Adrenal gland (tissue), 12 donors: ENCODE data around the gene THRAP3. TPM values are rescaled to one million over a fixed set of nuclear protein-coding genes. Genes with fewer than 3 reads are reported as not detected.

Experiments used
- DNase-seq, 7 donors: peaks; one replicate each; pipeline ENCODE4 v3.0.0-alpha.2; 2019 to 2020
- H3K27ac ChIP-seq, 5 donors: fragments of 200-600 bp; sonication (generic) in 4 of 5; 1 replicate in 3 of 5; 2 replicates in 2 of 5; pipeline versions ENCODE4 v1.5.1 to v1.8.0; 2016 to 2020; ENCODE audit warnings: mild to moderate bottlenecking in 1 of 5
- H3K27me3 ChIP-seq: fragments of 200-600 bp; 2 replicates; pipeline ENCODE4 v1.8.0; 2021
- H3K36me3 ChIP-seq, 2 donors: fragments of 200-600 bp; replicated peaks in 1 of 2; 1 replicate in 1 of 2; 2 replicates in 1 of 2; pipeline versions ENCODE4 v1.5.1 to v1.8.0; 2018 to 2022
- H3K4me1 ChIP-seq, 2 donors: fragments of 200-600 bp; replicated peaks in 1 of 2; 1 replicate in 1 of 2; 2 replicates in 1 of 2; pipeline versions ENCODE4 v1.5.1 to v1.8.0; 2018 to 2021
- H3K4me3 ChIP-seq, 4 donors: fragments of 200-600 bp; sonication (generic) in 3 of 4; one replicate each; pipeline ENCODE4 v1.5.1; 2016 to 2018
- H3K9me3 ChIP-seq, 3 donors: fragments of 200-600 bp; sonication (generic) in 1 of 3; replicated peaks in 1 of 3; 1 replicate in 2 of 3; 2 replicates in 1 of 3; pipeline versions ENCODE4 v1.5.1 to v1.8.0; 2016 to 2021
- CTCF ChIP-seq, 6 experiments: fragments of 450-650 bp in 4 of 6; fragments of 200-600 bp in 2 of 6; sonication (generic) in 1 of 6; IDR thresholded peaks; 1 replicate in 5 of 6; 2 replicates in 1 of 6; pipeline versions ENCODE4 v1.5.1 to v1.8.0; 2016 to 2021; ENCODE audit warnings: antibody characterized with exemption in 6 of 6, mild to moderate bottlenecking in 2 of 6, moderate library complexity in 1 of 6
- POLR2A ChIP-seq, 2 donors: fragments of 450-650 bp; IDR thresholded peaks; one replicate each; pipeline ENCODE4 v1.6.1; 2017; ENCODE audit warnings: antibody characterized with exemption in 2 of 2, mild to moderate bottlenecking in 2 of 2, moderate library complexity in 1 of 2
- WGBS, 4 donors: extraction: QIAGEN DNeasy Blood & Tissue Kit in 2 of 4; methylation state at CpG; one replicate each; pipeline versions ENCODE4 v1.1.5 to v1.1.7; 2013 to 2017; 5-methylcytosine and 5-hydroxymethylcytosine counted together
- intact Hi-C, 2 donors: fragments of 100-400 bp; cut with DNase I; formaldehyde crosslinking; loops; one replicate each; pipeline versions ENCODE4 v1.14.1 to v1.15.0; 2022 to 2023
- polyA plus RNA-seq, 3 donors: library from polyadenylated mRNA; stranded (reverse); fragments of 200-250 nt in 2 of 3; fragments of 350-450 nt in 1 of 3; fragmentation: Illumina TruSeq in 1 of 3; extraction: RNeasy Lipid Tissue Mini Kit (QIAGEN cat#74804) in 1 of 3; gene quantifications; one replicate each; pipeline ENCODE4 v1.2.3, GENCODE V29; 2013 to 2014
- total RNA-seq, 9 donors: library from RNA; depleted of rRNA in 4 of 9; stranded (reverse); fragments of >200 nt in 4 of 9; fragments of 120-200 nt in 1 of 9; fragmentation: NEBNext Ultra II Directional in 1 of 9; extraction: Animal tissue kit (Norgen Biotek cat#: 25700) in 1 of 9; gene quantifications; one replicate each; pipeline versions ENCODE4 v1.1.0 to v1.2.4, GENCODE V29; 2013 to 2023
- donor health status: healthy with polysubstance abuse.
- donor health status: Bipolar disorder and iron deficiency.
- donor health status: DM: yes; HTN: yes; CAD: no.
- donor health status: DM: no; HTN: no; CAD: no.
- donor health status: DM: no; HTN: no; CAD: no.
- donor health status: DM: yes; HTN: yes; CAD: no.

The THRAP3 gene
- total and polyA plus RNA-seq, 12 donors = 34.4 to 120 (median 83.2) TPM

- Histone ChIP-seq H3K27ac (peak overlapping the region in 1 of 5 donors; percentile 44), H3K9me3 (no peaks in the 10 kb centered on the region), H3K27me3 (no peaks in the 10 kb centered on the region), H3K4me1 (peaks cover 32 to 64% of the 10 kb centered on the region in 2 donors), H3K36me3 (no peaks in the 10 kb centered on the region), H3K4me3 (no peak overlapping the region)
- no peak for DNase-seq
- no peak for TF ChIP-seq POLR2A (IDR thresholded peaks at IDR 0.05)
- no peak for TF ChIP-seq CTCF (IDR thresholded peaks at IDR 0.05)
- intact Hi-C loops = no loop called here
- 50 to 64% (median 58%) methylated on average over 5 of the region's 5 CpGs for WGBS, 4 donors
Measured at GRCh38 chr1:36253161-36253862, 29.1 kb downstream of the THRAP3 start.

GRCh38 chr1:36256558-36257374 lies 32.5 kb downstream of the THRAP3 start:
- TF ChIP-seq CTCF (IDR thresholded peaks at IDR 0.05) (no peak), POLR2A (IDR thresholded peaks at IDR 0.05) (no peak)
- H3K9me3 ChIP-seq = no peaks in the 10 kb centered on the region
- H3K4me1 ChIP-seq = peaks cover 17 to 50% of the 10 kb centered on the region in 2 donors
- intact Hi-C loops = no loop called here
- H3K36me3 ChIP-seq = peaks cover 0 to 23% of the 10 kb centered on the region in 2 donors
- H3K4me3 ChIP-seq = no peak overlapping the region
- no peak for DNase-seq
- H3K27me3 ChIP-seq = no peaks in the 10 kb centered on the region
- H3K27ac ChIP-seq = peak overlapping the region in 3 of 5 donors; percentile 34 to 46 (median 35)
- 78 to 86% (median 82%) methylated on average over 14 to 15 of the region's 15 CpGs for WGBS, 4 donors

GRCh38 chr1:36257375-36257767 lies 33.1 kb downstream of the THRAP3 start:
- H3K9me3 ChIP-seq = no peaks in the 10 kb centered on the region
- H3K36me3 ChIP-seq = peaks cover 0 to 24% of the 10 kb centered on the region in 2 donors
- DNase-seq = peak in 4 of 7 donors; percentile 29 to 52 (median 46)
- H3K27ac ChIP-seq = peak overlapping the region in 3 of 5 donors; percentile 34 to 46 (median 35)
- intact Hi-C loops = no loop called here
- no peaks in the 10 kb centered on the region for H3K27me3 ChIP-seq
- H3K4me1 ChIP-seq = peaks cover 12 to 50% of the 10 kb centered on the region in 2 donors
- TF ChIP-seq POLR2A (IDR thresholded peaks at IDR 0.05) = no peak
- no peak for TF ChIP-seq CTCF (IDR thresholded peaks at IDR 0.05)
- no peak overlapping the region for H3K4me3 ChIP-seq
- 68 to 85% (median 81%) methylated on average over 2 of the region's 2 CpGs for WGBS, 4 donors

DNA sequence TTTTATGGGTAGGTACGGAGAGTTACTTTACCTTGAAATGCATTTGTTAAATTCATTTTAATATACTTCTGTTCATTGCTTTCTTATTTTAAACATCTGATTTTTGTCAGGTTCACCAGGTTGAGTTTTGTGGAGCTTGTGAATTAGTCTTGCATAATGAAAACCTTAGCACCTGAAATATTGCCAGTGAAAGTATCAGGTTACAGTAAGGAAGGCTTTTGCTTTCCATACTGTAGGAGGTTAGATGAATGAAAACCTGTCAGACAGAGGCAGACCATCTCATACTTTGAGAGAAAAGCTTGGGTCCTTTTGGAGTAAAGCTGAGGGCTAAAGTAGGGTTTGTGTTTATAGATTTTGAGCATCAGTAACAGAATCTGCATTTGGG lies 34.7 kb downstream of the THRAP3 start:
- intact Hi-C loops = no loop called here
- TF ChIP-seq CTCF (IDR thresholded peaks at IDR 0.05) = no peak
- TF ChIP-seq POLR2A (IDR thresholded peaks at IDR 0.05) = no peak
- whole genome bisulfite sequencing, 4 donors = 65 to 81% (median 72%) methylated on average over 1 of the region's 1 CpG

More for the DNA sequence above, 34.7 kb downstream of the THRAP3 start:
- Histone ChIP-seq H3K4me1 (peaks cover 11 to 39% of the 10 kb centered on the region in 2 donors), H3K36me3 (peaks cover 0 to 24% of the 10 kb centered on the region in 2 donors), H3K27me3 (no peaks in the 10 kb centered on the region), H3K27ac (no peak overlapping the region), H3K4me3 (no peak overlapping the region), H3K9me3 (no peaks in the 10 kb centered on the region)
- DNase-seq = no peak
